ENCODE measurements around the gene MYLK3. TPM values are rescaled to one million over a fixed set of nuclear protein-coding genes. Genes with fewer than 3 reads are reported as not detected.

MYLK3 gene
- total RNA-seq, 1 donor from 2014 or later: 0.49 TPM

DNA sequence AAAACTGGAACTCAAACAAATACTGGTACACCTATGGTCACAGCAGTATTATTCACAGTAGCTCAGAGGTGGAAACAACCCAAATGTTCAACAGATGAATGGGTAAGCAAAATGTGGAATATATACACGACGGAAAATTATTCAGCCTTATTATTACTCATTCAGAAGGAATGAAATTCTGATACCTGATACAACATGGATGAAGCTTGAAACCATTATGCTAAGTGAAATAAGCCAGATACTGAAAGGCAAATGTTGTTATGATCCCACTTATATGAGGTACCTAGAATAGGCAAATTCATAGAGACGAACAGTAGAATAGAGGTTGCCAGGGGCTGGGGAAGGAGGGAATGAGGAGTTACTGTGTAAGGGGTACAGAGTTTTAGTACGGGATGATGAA is 27.1 kb upstream of the MYLK3 start:
- Mint-ChIP-seq H3K36me3 (ENCODE audit: unreplicated experiment) (peaks cover 5% of the 10 kb centered on the region), H3K4me3 (ENCODE audit: unreplicated experiment) (no peak overlapping the region), H3K27ac (ENCODE audit: unreplicated experiment) (no peak overlapping the region), H3K4me1 (ENCODE audit: low read depth, unreplicated experiment) (no peaks in the 10 kb centered on the region), H3K9me3 (ENCODE audit: unreplicated experiment) (peaks cover 2% of the 10 kb centered on the region), H3K27me3 (ENCODE audit: unreplicated experiment) (peaks cover 2% of the 10 kb centered on the region)
- TF ChIP-seq, protein P1, sequence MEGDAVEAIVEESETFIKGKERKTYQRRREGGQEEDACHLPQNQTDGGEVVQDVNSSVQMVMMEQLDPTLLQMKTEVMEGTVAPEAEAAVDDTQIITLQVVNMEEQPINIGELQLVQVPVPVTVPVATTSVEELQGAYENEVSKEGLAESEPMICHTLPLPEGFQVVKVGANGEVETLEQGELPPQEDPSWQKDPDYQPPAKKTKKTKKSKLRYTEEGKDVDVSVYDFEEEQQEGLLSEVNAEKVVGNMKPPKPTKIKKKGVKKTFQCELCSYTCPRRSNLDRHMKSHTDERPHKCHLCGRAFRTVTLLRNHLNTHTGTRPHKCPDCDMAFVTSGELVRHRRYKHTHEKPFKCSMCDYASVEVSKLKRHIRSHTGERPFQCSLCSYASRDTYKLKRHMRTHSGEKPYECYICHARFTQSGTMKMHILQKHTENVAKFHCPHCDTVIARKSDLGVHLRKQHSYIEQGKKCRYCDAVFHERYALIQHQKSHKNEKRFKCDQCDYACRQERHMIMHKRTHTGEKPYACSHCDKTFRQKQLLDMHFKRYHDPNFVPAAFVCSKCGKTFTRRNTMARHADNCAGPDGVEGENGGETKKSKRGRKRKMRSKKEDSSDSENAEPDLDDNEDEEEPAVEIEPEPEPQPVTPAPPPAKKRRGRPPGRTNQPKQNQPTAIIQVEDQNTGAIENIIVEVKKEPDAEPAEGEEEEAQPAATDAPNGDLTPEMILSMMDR (IDR thresholded peaks at IDR 0.05; ENCODE audit: partially characterized antibody, unreplicated experiment): no peak
- DNase-seq: no peak

- Mint-ChIP-seq H3K4me1 (ENCODE audit: low read depth, unreplicated experiment) (no peaks in the 10 kb centered on the region), H3K27ac (ENCODE audit: unreplicated experiment) (no peak overlapping the region), H3K4me3 (ENCODE audit: unreplicated experiment) (no peak overlapping the region), H3K9me3 (ENCODE audit: unreplicated experiment) (peaks cover 2% of the 10 kb centered on the region), H3K27me3 (ENCODE audit: unreplicated experiment) (peaks cover 2% of the 10 kb centered on the region), H3K36me3 (ENCODE audit: unreplicated experiment) (peaks cover 5% of the 10 kb centered on the region)
- DNase-seq: no peak
- TF ChIP-seq, protein P1 (IDR thresholded peaks at IDR 0.05; ENCODE audit: partially characterized antibody, unreplicated experiment): no peak
These were observed 26.6 kb upstream of the MYLK3 start for GRCh38 chr16:46774743-46775177.

GRCh38 chr16:46772463-46772862 is 24.3 kb upstream of the MYLK3 start:
- H3K9me3 Mint-ChIP-seq (ENCODE audit: unreplicated experiment): peaks cover 2% of the 10 kb centered on the region
- DNase-seq: no peak
- H3K4me1 Mint-ChIP-seq (ENCODE audit: low read depth, unreplicated experiment): no peaks in the 10 kb centered on the region
- TF ChIP-seq, protein P1 (IDR thresholded peaks at IDR 0.05; ENCODE audit: partially characterized antibody, unreplicated experiment): no peak
- no peaks in the 10 kb centered on the region for H3K36me3 Mint-ChIP-seq (ENCODE audit: unreplicated experiment)
- H3K27ac Mint-ChIP-seq (ENCODE audit: unreplicated experiment): no peak overlapping the region
- H3K4me3 Mint-ChIP-seq (ENCODE audit: unreplicated experiment): no peak overlapping the region
- peaks cover 2% of the 10 kb centered on the region for H3K27me3 Mint-ChIP-seq (ENCODE audit: unreplicated experiment)

GRCh38 chr16:46768809-46769208 is 20.7 kb upstream of the MYLK3 start:
- peaks cover 2% of the 10 kb centered on the region for H3K9me3 Mint-ChIP-seq (ENCODE audit: unreplicated experiment)
- no peak for DNase-seq
- H3K36me3 Mint-ChIP-seq (ENCODE audit: unreplicated experiment): no peaks in the 10 kb centered on the region
- H3K27me3 Mint-ChIP-seq (ENCODE audit: unreplicated experiment): peaks cover 2% of the 10 kb centered on the region
- no peaks in the 10 kb centered on the region for H3K4me1 Mint-ChIP-seq (ENCODE audit: low read depth, unreplicated experiment)
- H3K4me3 Mint-ChIP-seq (ENCODE audit: unreplicated experiment): no peak overlapping the region
- TF ChIP-seq, protein P1 (IDR thresholded peaks at IDR 0.05; ENCODE audit: partially characterized antibody, unreplicated experiment): no peak
- H3K27ac Mint-ChIP-seq (ENCODE audit: unreplicated experiment): no peak overlapping the region

- H3K36me3 Mint-ChIP-seq (ENCODE audit: unreplicated experiment): no peaks in the 10 kb centered on the region
- TF ChIP-seq, protein P1 (IDR thresholded peaks at IDR 0.05; ENCODE audit: partially characterized antibody, unreplicated experiment): no peak
- DNase-seq: no peak
- no peak overlapping the region for H3K4me3 Mint-ChIP-seq (ENCODE audit: unreplicated experiment)
- H3K4me1 Mint-ChIP-seq (ENCODE audit: low read depth, unreplicated experiment): peaks cover 3% of the 10 kb centered on the region
- H3K27me3 Mint-ChIP-seq (ENCODE audit: unreplicated experiment): no peaks in the 10 kb centered on the region
- H3K9me3 Mint-ChIP-seq (ENCODE audit: unreplicated experiment): peaks cover 1% of the 10 kb centered on the region
- no peak overlapping the region for H3K27ac Mint-ChIP-seq (ENCODE audit: unreplicated experiment)
These were observed 16.9 kb upstream of the MYLK3 start for GRCh38 chr16:46765050-46765449.
